HG02678 (cell line): ENCODE data around the gene RPS6KC1.
"Not testable (repeated sequence)": the region's sequence is repeated elsewhere in the genome, so short reads cannot be mapped to it uniquely, and the experiment has no call there.

Experiments used
- ATAC-seq: cut with Tn5 transposase; IDR thresholded peaks from one replicate; pipeline ENCODE4 v1.9.1; 2021; ENCODE audit warnings: mild to moderate bottlenecking, moderate library complexity; ENCODE audit not compliant: unreplicated experiment

RPS6KC1 gene

GRCh38 chr1:213054142-213054541, 3.1 kb downstream of the RPS6KC1 start:
- ATAC-seq: no peak

GRCh38 chr1:213054733-213055591, 3.9 kb downstream of the RPS6KC1 start:
- no peak for ATAC-seq

- no peak for ATAC-seq
Measured at GRCh38 chr1:213055767-213056166, 4.7 kb downstream of the RPS6KC1 start.

- ATAC-seq: no peak
Measured at GRCh38 chr1:213057264-213058059, 6.4 kb downstream of the RPS6KC1 start.

GRCh38 chr1:213060836-213061235, 9.8 kb downstream of the RPS6KC1 start:
- no peak for ATAC-seq

- ATAC-seq: no peak
Measured at GRCh38 chr1:213061263-213061662, 10.2 kb downstream of the RPS6KC1 start.

GRCh38 chr1:213065800-213066199, 14.8 kb downstream of the RPS6KC1 start:
- no peak for ATAC-seq

GRCh38 chr1:213066363-213066762, 15.3 kb downstream of the RPS6KC1 start:
- no peak for ATAC-seq

- ATAC-seq: no peak
Measured at GRCh38 chr1:213067352-213067751, 16.3 kb downstream of the RPS6KC1 start.

GRCh38 chr1:213070406-213070805, 19.4 kb downstream of the RPS6KC1 start:
- ATAC-seq: peak; percentile 94

- peak; percentile 79 for ATAC-seq
Measured at GRCh38 chr1:213075725-213076124, 24.7 kb downstream of the RPS6KC1 start.

GRCh38 chr1:213082420-213083111, 31.5 kb downstream of the RPS6KC1 start:
- no peak for ATAC-seq

- no peak for ATAC-seq
Measured at GRCh38 chr1:213083112-213083445, 32.0 kb downstream of the RPS6KC1 start.

GRCh38 chr1:213087911-213088310, 36.9 kb downstream of the RPS6KC1 start:
- ATAC-seq: no peak

GRCh38 chr1:213089924-213090677, 39.1 kb downstream of the RPS6KC1 start:
- ATAC-seq: no peak

- ATAC-seq: no peak
Measured at GRCh38 chr1:213094446-213094845, 43.4 kb downstream of the RPS6KC1 start.

- no peak for ATAC-seq
Measured at GRCh38 chr1:213095467-213095866, 44.4 kb downstream of the RPS6KC1 start.

GRCh38 chr1:213099682-213100399, 48.8 kb downstream of the RPS6KC1 start:
- ATAC-seq: no peak

GRCh38 chr1:213100565-213100964, 49.5 kb downstream of the RPS6KC1 start:
- not testable (repeated sequence) for ATAC-seq
